Panc1 (cell line): Measurements from ENCODE around the gene CMTM8. TPM values are rescaled to one million over a fixed set of nuclear protein-coding genes. Genes with fewer than 3 reads are reported as not detected.

Source experiments
- ATAC-seq: fragments of 200-7000 bp; cut with Tn5 transposase; 2 replicates; pipeline ENCODE4 v1.9.1; 2020; ENCODE audit warnings: mild to moderate bottlenecking, moderate library complexity
- BruUV-seq: library from RNA; stranded (reverse); fragments of 400-500 nt; replicated peaks from 2 replicates; lab custom pipeline; 2021; lab: Mats Ljungman, UMichigan
- CTCF ChIA-PET: fragments of 300-600 bp; sonication (Branson Sonifier 250); formaldehyde crosslinking; loops from one replicate; lab custom pipeline; 2022; ENCODE audit warnings: antibody characterized with exemption; lab: Charles Lee
- POLR2A ChIA-PET: fragments of 300-600 bp; sonication (Branson Sonifier 250); formaldehyde crosslinking; loops from one replicate; lab custom pipeline; 2022; ENCODE audit warnings: antibody characterized with exemption; lab: Charles Lee
- DNase-seq: peaks from one replicate; pipeline ENCODE4 v3.0.0-alpha.2; 2010; ENCODE audit warnings: low read depth, low spot score
- H3K27ac ChIP-seq: 2 replicates; pipeline ENCODE4 v1.5.1; 2011; ENCODE audit warnings: mild to moderate bottlenecking, low read length, inconsistent platforms
- H3K27me3 ChIP-seq: fragments of 200-500 bp; sonication (Bioruptor generic); 2 replicates; pipeline ENCODE4 v1.6.0; 2014; ENCODE audit warnings: low read length, inconsistent platforms; ENCODE audit not compliant: control insufficient read depth, insufficient read depth
- H3K36me3 ChIP-seq: fragments of 200-500 bp; sonication (Bioruptor generic); 2 replicates; pipeline ENCODE4 v1.5.1; 2014; ENCODE audit warnings: inconsistent platforms, mild to moderate bottlenecking, low read length, moderate library complexity; ENCODE audit not compliant: control insufficient read depth, insufficient read depth
- H3K4me1 ChIP-seq: 2 replicates; pipeline ENCODE4 v1.5.1; 2011; ENCODE audit warnings: inconsistent platforms, mild to moderate bottlenecking, low read length, moderate library complexity; ENCODE audit not compliant: control insufficient read depth, insufficient read depth
- H3K4me3 ChIP-seq, 2 experiments: 2 replicates each; pipeline ENCODE4 v1.5.1; 2011 to 2012; ENCODE audit warnings: low read depth in 2 of 2, low read length in 2 of 2, mild to moderate bottlenecking in 2 of 2, inconsistent platforms in 1 of 2, moderate library complexity in 1 of 2
- H3K9me3 ChIP-seq: fragments of 200-500 bp; sonication (Bioruptor generic); 2 replicates; pipeline ENCODE4 v1.5.1; 2014; ENCODE audit warnings: low read depth, mild to moderate bottlenecking, inconsistent platforms, low read length, moderate library complexity; ENCODE audit not compliant: control insufficient read depth, insufficient read depth
- POLR2AphosphoS5 ChIP-seq: IDR thresholded peaks from 2 replicates; pipeline ENCODE4 v1.6.1; 2012; ENCODE audit warnings: mild to moderate bottlenecking, low read depth, low read length, moderate library complexity
- REST ChIP-seq, 2 experiments: IDR thresholded peaks; 2 replicates each; pipeline ENCODE4 v1.6.1; 2011 to 2012; ENCODE audit warnings: low read depth in 2 of 2, control low read depth in 1 of 2, low read length in 1 of 2, mild to moderate bottlenecking in 1 of 2, moderate library complexity in 1 of 2; ENCODE audit not compliant: insufficient read depth in 1 of 2
- SIN3A ChIP-seq: IDR thresholded peaks from 2 replicates; pipeline ENCODE4 v1.6.1; 2012; ENCODE audit warnings: low read depth, mild to moderate bottlenecking, low read length, moderate library complexity, borderline replicate concordance; ENCODE audit not compliant: insufficient read depth
- TCF7L2 ChIP-seq: IDR thresholded peaks from 2 replicates; pipeline ENCODE4 v1.6.1; 2011; ENCODE audit warnings: mild to moderate bottlenecking, low read depth, low read length, inconsistent platforms
- in situ Hi-C: cut with HindIII; loops from 2 replicates; pipeline ENCODE4 v1.10.0; 2016; ENCODE audit warnings: low sequenced_read_pairs, low pct_unique_long_range_greater_than_20kb
- intact Hi-C: fragments of 100-400 bp; cut with micrococcal nuclease; formaldehyde crosslinking; loops from one replicate; pipeline ENCODE4 v1.10.0; 2022; ENCODE audit not compliant: unreplicated experiment
- total RNA-seq: library from RNA; stranded (reverse); gene quantifications from one replicate; pipeline ENCODE4 v1.2.1, GENCODE V29; 2021; ENCODE audit not compliant: unreplicated experiment
- TF ChIP-seq, protein P1 (sequence below): fragments of 450-650 bp; IDR thresholded peaks from 2 replicates; pipeline ENCODE4 v1.5.1; 2017; ENCODE audit warnings: mild to moderate bottlenecking

The CMTM8 gene
- total RNA-seq, 1 experiment from 2014 or later: 9.8 TPM

- ChIA-PET CTCF (no interaction called here), POLR2A (no interaction called here)
- Histone ChIP-seq H3K36me3 (no peaks in the 10 kb centered on the region), H3K4me3 (no peak overlapping the region), H3K9me3 (no peaks in the 10 kb centered on the region), H3K27ac (no peak overlapping the region), H3K27me3 (no peaks in the 10 kb centered on the region; the same call in 1 of the 2 replicates), H3K4me1 (no peaks in the 10 kb centered on the region)
- ATAC-seq: no peak
- no TSS peak for BruUV-seq
- in situ Hi-C loops (no loop called here), intact Hi-C loops (no loop called here)
- no peak for TF ChIP-seq SIN3A
- TF ChIP-seq REST (IDR thresholded peaks at IDR 0.05; ENCODE audit: insufficient read depth in 1 of 2, low read depth in 2 of 2, low read length in 1 of 2): no peak
- TF ChIP-seq POLR2AphosphoS5: no peak
- no peak for TF ChIP-seq TCF7L2
- TF ChIP-seq, protein P1, sequence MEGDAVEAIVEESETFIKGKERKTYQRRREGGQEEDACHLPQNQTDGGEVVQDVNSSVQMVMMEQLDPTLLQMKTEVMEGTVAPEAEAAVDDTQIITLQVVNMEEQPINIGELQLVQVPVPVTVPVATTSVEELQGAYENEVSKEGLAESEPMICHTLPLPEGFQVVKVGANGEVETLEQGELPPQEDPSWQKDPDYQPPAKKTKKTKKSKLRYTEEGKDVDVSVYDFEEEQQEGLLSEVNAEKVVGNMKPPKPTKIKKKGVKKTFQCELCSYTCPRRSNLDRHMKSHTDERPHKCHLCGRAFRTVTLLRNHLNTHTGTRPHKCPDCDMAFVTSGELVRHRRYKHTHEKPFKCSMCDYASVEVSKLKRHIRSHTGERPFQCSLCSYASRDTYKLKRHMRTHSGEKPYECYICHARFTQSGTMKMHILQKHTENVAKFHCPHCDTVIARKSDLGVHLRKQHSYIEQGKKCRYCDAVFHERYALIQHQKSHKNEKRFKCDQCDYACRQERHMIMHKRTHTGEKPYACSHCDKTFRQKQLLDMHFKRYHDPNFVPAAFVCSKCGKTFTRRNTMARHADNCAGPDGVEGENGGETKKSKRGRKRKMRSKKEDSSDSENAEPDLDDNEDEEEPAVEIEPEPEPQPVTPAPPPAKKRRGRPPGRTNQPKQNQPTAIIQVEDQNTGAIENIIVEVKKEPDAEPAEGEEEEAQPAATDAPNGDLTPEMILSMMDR: no peak
- no peak for DNase-seq
These were observed 18.9 kb upstream of the CMTM8 start for GRCh38 chr3:32219537-32219936.

DNA sequence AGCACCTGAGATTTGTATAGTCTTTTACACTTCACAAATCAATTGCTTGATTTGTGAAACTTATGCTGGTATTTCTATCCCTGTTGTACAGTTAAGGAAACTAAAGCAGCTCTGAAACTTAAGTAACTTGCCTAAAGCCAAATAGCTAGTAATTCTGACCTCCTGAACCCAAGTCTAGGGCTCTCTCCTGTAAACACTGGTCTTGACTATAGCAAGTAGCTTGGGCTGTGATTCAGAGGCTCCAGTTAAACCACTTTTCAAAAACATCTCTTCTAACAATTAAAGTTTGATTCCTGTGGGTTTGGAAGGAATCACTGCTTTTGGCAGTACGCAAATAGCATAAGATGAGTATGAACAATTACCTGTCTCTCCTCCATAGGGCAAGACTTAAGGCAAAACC, 18.5 kb upstream of the CMTM8 start:
- Histone ChIP-seq H3K27me3 (no peaks in the 10 kb centered on the region), H3K4me1 (no peaks in the 10 kb centered on the region), H3K36me3 (no peaks in the 10 kb centered on the region), H3K27ac (no peak overlapping the region), H3K9me3 (no peaks in the 10 kb centered on the region), H3K4me3 (no peak overlapping the region)
- ChIA-PET POLR2A (no interaction called here), CTCF (no interaction called here)
- TF ChIP-seq TCF7L2 (no peak), REST (IDR thresholded peaks at IDR 0.05; ENCODE audit: insufficient read depth in 1 of 2, low read depth in 2 of 2, low read length in 1 of 2) (no peak), POLR2AphosphoS5 (no peak), SIN3A (no peak)
- TF ChIP-seq, protein P1: no peak
- no TSS peak for BruUV-seq
- no peak for ATAC-seq
- in situ Hi-C loops (no loop called here), intact Hi-C loops (no loop called here)
- no peak for DNase-seq
